ENCODE data around the gene SLMAP. TPM values are rescaled to one million over a fixed set of nuclear protein-coding genes. Genes with fewer than 3 reads are reported as not detected.

SLMAP gene
- total and polyA plus RNA-seq, 2 of the 4 experiments (the other 2 are of a cell fraction), result 15.5 to 26.5 TPM

DNA sequence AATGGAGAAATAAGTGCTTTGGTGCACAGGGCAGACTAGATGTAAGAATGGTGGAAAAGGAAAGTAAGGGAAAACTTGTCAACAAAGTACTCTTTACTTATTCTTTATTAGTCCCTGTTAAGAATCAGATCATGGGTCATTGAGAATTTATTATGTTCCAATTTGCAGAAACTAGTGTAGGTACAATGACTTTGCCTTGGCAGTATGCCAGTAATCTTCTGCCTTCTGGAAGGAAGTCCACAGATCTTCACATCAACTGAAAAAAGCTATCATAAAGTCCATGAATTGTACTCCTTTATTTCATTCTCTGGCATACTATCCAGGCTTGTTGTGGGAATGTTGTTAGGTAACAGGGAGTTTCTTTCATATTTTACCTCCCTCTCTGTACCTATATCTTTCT, 163.9 kb downstream of the SLMAP start:
- no peak overlapping the region for H3K4me2 ChIP-seq (ENCODE audit: low read depth, low read length)
- H3K27me3 ChIP-seq (ENCODE audit: control insufficient read depth, insufficient read depth, low read length), result no peaks in the 10 kb centered on the region
- H2AFZ ChIP-seq (replicated peaks; ENCODE audit: low read length, poor library complexity), result no peak overlapping the region
- no peak for ATAC-seq (ENCODE audit: low read depth)
- peak overlapping the region; percentile 18; the same call in 1 of the 2 replicates for H2BK120ac ChIP-seq (ENCODE audit: low read depth, low read length)
- no peak overlapping the region for H3K18ac ChIP-seq (ENCODE audit: low read depth, low read length)
- peaks cover 0 to 7% of the 10 kb centered on the region in 2 experiments; a peak in 1 of 4 replicates for H3K79me1 ChIP-seq (ENCODE audit: low read depth in 1 of 2, low read length in 2 of 2)
- no peaks in the 10 kb centered on the region; the same call in 1 of the 2 replicates for H3K9me1 ChIP-seq (ENCODE audit: insufficient read depth, low read length)
- 0 out of 2 replicates have a peak overlapping the region, but pooled peaks have one; percentile 62 for H2AK5ac ChIP-seq (ENCODE audit: low read depth, low read length)
- H4K20me1 ChIP-seq (ENCODE audit: insufficient read depth, low read length), result no peaks in the 10 kb centered on the region
- H3K4me3 ChIP-seq (ENCODE audit: insufficient read depth, low read depth, low read length), result no peak overlapping the region
- no peak overlapping the region for H2BK20ac ChIP-seq (ENCODE audit: low read depth, low read length)
- H3K9me3 ChIP-seq (ENCODE audit: control insufficient read depth, insufficient read depth, low read length), result 0 out of 2 replicates have a peak, but pooled peaks cover 2% of the 10 kb centered on the region
- peaks cover 2% of the 10 kb centered on the region; the same call in 1 of the 2 replicates for H3K4me1 ChIP-seq (ENCODE audit: control insufficient read depth, insufficient read depth, low read length)
- intact Hi-C loops (cut with micrococcal nuclease), result loop anchor here (5.0 kb wide), 1 partner anchor 43 kb away; no protein-coding TSS in a partner anchor
- H2BK5ac ChIP-seq (ENCODE audit: low read depth, low read length, poor library complexity, severe bottlenecking), result peak overlapping the region; percentile 62
- dilution Hi-C loops (cut with HindIII; ENCODE audit: low sequenced_read_pairs, unreplicated experiment), result no loop called here
- POLR2A ChIA-PET (ENCODE audit: unreplicated experiment), result no interaction called here
- TF ChIP-seq RCOR1 (IDR thresholded peaks at IDR 0.05; ENCODE audit: insufficient replicate concordance, low read length) (no peak), RFX5 (IDR thresholded peaks at IDR 0.05; ENCODE audit: low read depth, low read length) (no peak), NFE2L2 (IDR thresholded peaks at IDR 0.05; ENCODE audit: low read depth, low read length) (no peak), CHD1 (IDR thresholded peaks at IDR 0.05; ENCODE audit: low read depth, low read length) (no peak), BHLHE40 (IDR thresholded peaks at IDR 0.05; ENCODE audit: low read depth, low read length) (no peak), RAD21 (IDR thresholded peaks at IDR 0.05; ENCODE audit: low read length) (no peak), SMC3 (IDR thresholded peaks at IDR 0.05; ENCODE audit: low read depth, low read length) (no peak), MAZ (IDR thresholded peaks at IDR 0.05; ENCODE audit: borderline replicate concordance, low read depth, low read length) (no peak), FOS (IDR thresholded peaks at IDR 0.05; ENCODE audit: low read depth, low read length) (no peak), CEBPB (IDR thresholded peaks at IDR 0.05; ENCODE audit: low read depth, low read length) (no peak)
- TF ChIP-seq, protein P1, sequence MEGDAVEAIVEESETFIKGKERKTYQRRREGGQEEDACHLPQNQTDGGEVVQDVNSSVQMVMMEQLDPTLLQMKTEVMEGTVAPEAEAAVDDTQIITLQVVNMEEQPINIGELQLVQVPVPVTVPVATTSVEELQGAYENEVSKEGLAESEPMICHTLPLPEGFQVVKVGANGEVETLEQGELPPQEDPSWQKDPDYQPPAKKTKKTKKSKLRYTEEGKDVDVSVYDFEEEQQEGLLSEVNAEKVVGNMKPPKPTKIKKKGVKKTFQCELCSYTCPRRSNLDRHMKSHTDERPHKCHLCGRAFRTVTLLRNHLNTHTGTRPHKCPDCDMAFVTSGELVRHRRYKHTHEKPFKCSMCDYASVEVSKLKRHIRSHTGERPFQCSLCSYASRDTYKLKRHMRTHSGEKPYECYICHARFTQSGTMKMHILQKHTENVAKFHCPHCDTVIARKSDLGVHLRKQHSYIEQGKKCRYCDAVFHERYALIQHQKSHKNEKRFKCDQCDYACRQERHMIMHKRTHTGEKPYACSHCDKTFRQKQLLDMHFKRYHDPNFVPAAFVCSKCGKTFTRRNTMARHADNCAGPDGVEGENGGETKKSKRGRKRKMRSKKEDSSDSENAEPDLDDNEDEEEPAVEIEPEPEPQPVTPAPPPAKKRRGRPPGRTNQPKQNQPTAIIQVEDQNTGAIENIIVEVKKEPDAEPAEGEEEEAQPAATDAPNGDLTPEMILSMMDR (conservative IDR thresholded peaks at IDR 0.05; ENCODE audit: low read depth, low read length), result no peak
- TF ChIP-seq, protein P2, sequence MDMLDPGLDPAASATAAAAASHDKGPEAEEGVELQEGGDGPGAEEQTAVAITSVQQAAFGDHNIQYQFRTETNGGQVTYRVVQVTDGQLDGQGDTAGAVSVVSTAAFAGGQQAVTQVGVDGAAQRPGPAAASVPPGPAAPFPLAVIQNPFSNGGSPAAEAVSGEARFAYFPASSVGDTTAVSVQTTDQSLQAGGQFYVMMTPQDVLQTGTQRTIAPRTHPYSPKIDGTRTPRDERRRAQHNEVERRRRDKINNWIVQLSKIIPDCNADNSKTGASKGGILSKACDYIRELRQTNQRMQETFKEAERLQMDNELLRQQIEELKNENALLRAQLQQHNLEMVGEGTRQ (IDR thresholded peaks at IDR 0.05; ENCODE audit: low read depth, low read length), result no peak
- no peak overlapping the region for H3K27ac ChIP-seq (ENCODE audit: insufficient read depth, low read length)
- DNase-seq, result no peak
- peak overlapping the region; percentile 51; the same call in 1 of the 2 replicates for H3K4ac ChIP-seq (ENCODE audit: low read depth, low read length)
- H3K9ac ChIP-seq (ENCODE audit: low read depth, low read length), result no peak overlapping the region
- H4K5ac ChIP-seq (ENCODE audit: low read depth, low read length), result no peak overlapping the region
- CTCF ChIA-PET, result interaction anchor here (0.7 kb wide), 1 partner anchor 56 kb away, joined by 6 read pairs; no protein-coding TSS in a partner anchor
- no peak overlapping the region for H3K14ac ChIP-seq (replicated peaks; ENCODE audit: low read depth, low read length)
- BruUV-seq (replicated peaks), result no TSS peak
- no peak overlapping the region for H4K91ac ChIP-seq (ENCODE audit: insufficient read depth, low read depth, low read length)
- no peak overlapping the region for H3K23ac ChIP-seq (ENCODE audit: low read depth, low read length)
- H3K56ac ChIP-seq (ENCODE audit: extremely low read depth, insufficient read depth, low read length), result 0 out of 2 replicates have a peak overlapping the region, but pooled peaks have one; percentile 33
- H3K36me3 ChIP-seq (ENCODE audit: control insufficient read depth, insufficient read depth, low read length), result peaks cover 19% of the 10 kb centered on the region
- no peak overlapping the region for H4K8ac ChIP-seq (ENCODE audit: low read depth in 2 of 2, low read length in 2 of 2)
- in situ Hi-C loops (cut with MboI; ENCODE audit: low sequenced_read_pairs), result no loop called here
- H2BK15ac ChIP-seq (ENCODE audit: low read depth, low read length), result no peak overlapping the region
- H2AK9ac ChIP-seq (replicated peaks; ENCODE audit: low read depth, low read length, poor library complexity), result no peak overlapping the region
